ENCODE results near the gene YBX2.
"Not testable (repeated sequence)": the region's sequence is repeated elsewhere in the genome, so short reads cannot be mapped to it uniquely, and the experiment has no call there.

Gene YBX2

GRCh38 chr17:7251661-7252175 lies 42.7 kb downstream of the YBX2 start, which contains the start of gene CTDNEP1:
Gene CTDNEP1, minus strand, starts transcription at chr17:7251734. Its CDS starts 438 bp downstream, at chr17:7251296.
- POLR2A ChIA-PET, result interaction anchor here (2.5 kb wide), 1 partner anchor 9 kb away, joined by 11 read pairs; the partner anchor contains the start of gene GABARAP
- TF ChIP-seq CTCF (IDR thresholded peaks at IDR 0.05; ENCODE audit: control extremely low read depth, extremely low read depth, low read depth, missing control alignments), result no peak
- CTCF ChIA-PET, result interaction anchor here (0.7 to 2.2 kb wide), 4 partner anchors 9 to 44 kb away, joined by 3 to 8 read pairs (median 4); partner anchors contain the start of gene GABARAP
- peak; percentile 98 for DNase-seq (ENCODE audit: extremely low spot score)

- no peak for TF ChIP-seq CTCF (IDR thresholded peaks at IDR 0.05; ENCODE audit: control extremely low read depth, extremely low read depth, low read depth, missing control alignments)
- DNase-seq (ENCODE audit: extremely low spot score), result no peak
- CTCF ChIA-PET, result interaction anchor here (0.7 to 2.2 kb wide), 4 partner anchors 8 to 45 kb away, joined by 3 to 8 read pairs (median 4); partner anchors contain the start of gene GABARAP
- POLR2A ChIA-PET, result interaction anchor here (2.5 kb wide), 1 partner anchor 9 kb away, joined by 11 read pairs; the partner anchor contains the start of gene GABARAP
These were observed 43.5 kb downstream of the YBX2 start for GRCh38 chr17:7250695-7251627.

GRCh38 chr17:7249830-7250229 lies 44.6 kb downstream of the YBX2 start:
- no peak for DNase-seq (ENCODE audit: extremely low spot score)
- CTCF ChIA-PET, result interaction anchor here (1.1 to 2.2 kb wide), 3 partner anchors 30 to 46 kb away, joined by 3 to 8 read pairs (median 3); partner anchors contain the start of gene SLC2A4
- no peak for TF ChIP-seq CTCF (IDR thresholded peaks at IDR 0.05; ENCODE audit: control extremely low read depth, extremely low read depth, low read depth, missing control alignments)
- POLR2A ChIA-PET, result interaction anchor here (2.5 kb wide), 1 partner anchor 8 kb away, joined by 11 read pairs; the partner anchor contains the start of gene GABARAP

- POLR2A ChIA-PET, result no interaction called here
- TF ChIP-seq CTCF (IDR thresholded peaks at IDR 0.05; ENCODE audit: control extremely low read depth, extremely low read depth, low read depth, missing control alignments), result no peak
- no peak for DNase-seq (ENCODE audit: extremely low spot score)
- CTCF ChIA-PET, result interaction anchor here (1.1 to 1.4 kb wide), 2 partner anchors 31 to 32 kb away, joined by 3 read pairs; partner anchors contain the start of gene SLC2A4
These were observed 45.2 kb downstream of the YBX2 start for GRCh38 chr17:7249214-7249613.

GRCh38 chr17:7248796-7249195 lies 45.6 kb downstream of the YBX2 start:
- ChIA-PET CTCF (interaction anchor here (1.4 kb wide), 1 partner anchor 31 kb away, joined by 3 read pairs; no protein-coding TSS in a partner anchor), POLR2A (no interaction called here)
- no peak for TF ChIP-seq CTCF (IDR thresholded peaks at IDR 0.05; ENCODE audit: control extremely low read depth, extremely low read depth, low read depth, missing control alignments)
- no peak for DNase-seq (ENCODE audit: extremely low spot score)

- POLR2A ChIA-PET, result no interaction called here
- CTCF ChIA-PET, result interaction anchor here (1.5 to 2.5 kb wide), 2 partner anchors 26 to 50 kb away, joined by 3 to 9 read pairs; partner anchors contain the start of gene ACADVL
- DNase-seq (ENCODE audit: extremely low spot score), result no peak
- no peak for TF ChIP-seq CTCF (IDR thresholded peaks at IDR 0.05; ENCODE audit: control extremely low read depth, extremely low read depth, low read depth, missing control alignments)
These were observed 47.7 kb downstream of the YBX2 start for GRCh38 chr17:7246779-7247178.

GRCh38 chr17:7243838-7244237 lies 50.6 kb downstream of the YBX2 start:
- DNase-seq (ENCODE audit: extremely low spot score); CTCF ChIA-PET; POLR2A ChIA-PET: not testable (repeated sequence)
